Measurements from ENCODE around the gene PRSS2.

The PRSS2 gene

DNA sequence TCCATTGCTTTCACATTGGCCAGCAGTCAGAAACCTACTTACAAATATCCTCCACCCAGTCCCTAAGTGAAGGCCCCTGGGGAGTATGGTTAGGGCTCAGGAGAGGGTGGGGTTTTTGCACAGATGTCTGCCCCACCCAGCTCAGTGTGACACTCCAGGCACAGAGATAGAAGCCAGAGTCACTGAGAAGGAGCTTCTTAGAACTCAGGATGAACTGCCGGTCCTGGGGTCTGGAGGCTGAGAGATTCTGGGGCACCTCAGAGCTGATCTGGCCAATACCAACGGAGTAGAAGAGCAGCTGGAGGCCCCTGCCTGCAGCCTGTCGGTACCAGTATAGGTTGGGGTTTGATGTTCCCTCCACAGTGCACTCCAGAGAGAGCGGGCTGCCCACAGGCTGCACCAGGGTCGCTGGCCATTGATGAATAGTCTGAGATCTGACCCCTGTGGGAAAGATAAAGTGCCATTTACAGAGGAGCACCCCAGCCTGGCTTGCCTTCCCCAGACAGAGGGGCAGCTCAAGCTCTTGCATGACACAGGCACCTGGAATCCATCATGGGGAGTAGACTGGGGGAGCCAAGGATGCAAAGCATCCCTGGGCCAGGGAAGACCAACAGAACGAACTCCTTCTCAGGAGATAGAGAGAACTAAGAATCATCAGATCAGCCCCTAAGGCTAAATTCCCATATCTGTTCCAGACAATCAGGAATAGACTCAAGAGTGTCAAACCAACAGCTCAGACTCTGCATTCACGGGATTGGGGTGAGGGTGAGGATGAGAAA, 41.9 kb downstream of the PRSS2 start:
- TF ChIP-seq FOXP2 (optimal IDR thresholded peaks at IDR 0.05; ENCODE audit: borderline replicate concordance, extremely low read depth, extremely low read length, insufficient read depth) (no peak), TAF1 (IDR thresholded peaks at IDR 0.05; ENCODE audit: borderline replicate concordance, insufficient read depth, low read length) (no peak), POLR2AphosphoS5 (IDR thresholded peaks at IDR 0.05; ENCODE audit: low read depth, low read length) (no peak), SIN3A (IDR thresholded peaks at IDR 0.05; ENCODE audit: borderline replicate concordance, insufficient read depth, low read length) (no peak)
- TF ChIP-seq, protein P1, sequence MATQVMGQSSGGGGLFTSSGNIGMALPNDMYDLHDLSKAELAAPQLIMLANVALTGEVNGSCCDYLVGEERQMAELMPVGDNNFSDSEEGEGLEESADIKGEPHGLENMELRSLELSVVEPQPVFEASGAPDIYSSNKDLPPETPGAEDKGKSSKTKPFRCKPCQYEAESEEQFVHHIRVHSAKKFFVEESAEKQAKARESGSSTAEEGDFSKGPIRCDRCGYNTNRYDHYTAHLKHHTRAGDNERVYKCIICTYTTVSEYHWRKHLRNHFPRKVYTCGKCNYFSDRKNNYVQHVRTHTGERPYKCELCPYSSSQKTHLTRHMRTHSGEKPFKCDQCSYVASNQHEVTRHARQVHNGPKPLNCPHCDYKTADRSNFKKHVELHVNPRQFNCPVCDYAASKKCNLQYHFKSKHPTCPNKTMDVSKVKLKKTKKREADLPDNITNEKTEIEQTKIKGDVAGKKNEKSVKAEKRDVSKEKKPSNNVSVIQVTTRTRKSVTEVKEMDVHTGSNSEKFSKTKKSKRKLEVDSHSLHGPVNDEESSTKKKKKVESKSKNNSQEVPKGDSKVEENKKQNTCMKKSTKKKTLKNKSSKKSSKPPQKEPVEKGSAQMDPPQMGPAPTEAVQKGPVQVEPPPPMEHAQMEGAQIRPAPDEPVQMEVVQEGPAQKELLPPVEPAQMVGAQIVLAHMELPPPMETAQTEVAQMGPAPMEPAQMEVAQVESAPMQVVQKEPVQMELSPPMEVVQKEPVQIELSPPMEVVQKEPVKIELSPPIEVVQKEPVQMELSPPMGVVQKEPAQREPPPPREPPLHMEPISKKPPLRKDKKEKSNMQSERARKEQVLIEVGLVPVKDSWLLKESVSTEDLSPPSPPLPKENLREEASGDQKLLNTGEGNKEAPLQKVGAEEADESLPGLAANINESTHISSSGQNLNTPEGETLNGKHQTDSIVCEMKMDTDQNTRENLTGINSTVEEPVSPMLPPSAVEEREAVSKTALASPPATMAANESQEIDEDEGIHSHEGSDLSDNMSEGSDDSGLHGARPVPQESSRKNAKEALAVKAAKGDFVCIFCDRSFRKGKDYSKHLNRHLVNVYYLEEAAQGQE (IDR thresholded peaks at IDR 0.05; ENCODE audit: insufficient read depth in 1 of 2, low read depth in 2 of 2, low read length in 2 of 2): no peak

DNA sequence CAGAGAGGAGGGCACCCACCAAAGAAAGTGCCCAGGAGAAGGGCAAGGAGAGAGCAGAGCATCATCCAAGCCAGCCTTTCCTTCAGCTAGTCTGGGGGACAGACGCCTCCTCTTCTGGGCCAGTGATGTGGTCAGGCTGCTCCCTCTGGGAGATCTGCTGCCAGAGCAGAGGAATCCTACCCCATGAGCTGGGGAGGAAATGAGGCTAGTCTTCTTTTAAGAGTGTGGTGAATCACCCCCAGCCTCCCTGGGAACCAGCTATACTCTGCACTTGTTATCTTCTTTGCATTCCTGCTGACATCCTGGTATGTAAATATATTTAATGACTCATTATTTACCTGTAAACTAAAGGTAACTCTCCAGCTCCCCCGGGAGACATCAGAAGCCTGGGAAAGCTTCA, 42.5 kb downstream of the PRSS2 start:
- no peak for TF ChIP-seq POLR2AphosphoS5 (IDR thresholded peaks at IDR 0.05; ENCODE audit: low read depth, low read length)
- no peak for TF ChIP-seq SIN3A (IDR thresholded peaks at IDR 0.05; ENCODE audit: borderline replicate concordance, insufficient read depth, low read length)
- TF ChIP-seq, protein P1 (IDR thresholded peaks at IDR 0.05; ENCODE audit: insufficient read depth in 1 of 2, low read depth in 2 of 2, low read length in 2 of 2): no peak
- TF ChIP-seq TAF1 (IDR thresholded peaks at IDR 0.05; ENCODE audit: borderline replicate concordance, insufficient read depth, low read length): no peak
- no peak for TF ChIP-seq FOXP2 (optimal IDR thresholded peaks at IDR 0.05; ENCODE audit: borderline replicate concordance, extremely low read depth, extremely low read length, insufficient read depth)

DNA sequence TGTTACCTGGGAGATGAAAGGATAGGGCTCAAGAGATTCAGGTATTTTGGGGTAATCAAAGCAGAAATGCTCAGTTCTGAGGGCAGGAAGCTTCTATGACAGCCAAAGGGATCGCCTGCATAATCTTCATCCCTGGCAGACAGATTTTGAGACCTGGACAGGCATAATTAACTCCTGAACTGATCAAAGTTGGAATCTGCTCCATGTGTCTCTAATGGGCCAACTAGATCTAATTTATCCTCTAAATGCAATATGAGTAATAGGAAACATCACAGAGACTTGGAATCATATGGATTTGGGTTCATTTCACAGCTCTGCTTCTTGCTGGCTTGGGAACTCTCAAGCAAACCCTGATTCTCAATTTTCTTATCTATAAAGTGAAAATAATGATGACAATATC, 42.9 kb downstream of the PRSS2 start:
- TF ChIP-seq TAF1 (IDR thresholded peaks at IDR 0.05; ENCODE audit: borderline replicate concordance, insufficient read depth, low read length) (no peak), POLR2AphosphoS5 (IDR thresholded peaks at IDR 0.05; ENCODE audit: low read depth, low read length) (no peak), SIN3A (IDR thresholded peaks at IDR 0.05; ENCODE audit: borderline replicate concordance, insufficient read depth, low read length) (no peak), FOXP2 (optimal IDR thresholded peaks at IDR 0.05; ENCODE audit: borderline replicate concordance, extremely low read depth, extremely low read length, insufficient read depth) (no peak)
- TF ChIP-seq, protein P1 (IDR thresholded peaks at IDR 0.05; ENCODE audit: insufficient read depth in 1 of 2, low read depth in 2 of 2, low read length in 2 of 2): no peak

DNA sequence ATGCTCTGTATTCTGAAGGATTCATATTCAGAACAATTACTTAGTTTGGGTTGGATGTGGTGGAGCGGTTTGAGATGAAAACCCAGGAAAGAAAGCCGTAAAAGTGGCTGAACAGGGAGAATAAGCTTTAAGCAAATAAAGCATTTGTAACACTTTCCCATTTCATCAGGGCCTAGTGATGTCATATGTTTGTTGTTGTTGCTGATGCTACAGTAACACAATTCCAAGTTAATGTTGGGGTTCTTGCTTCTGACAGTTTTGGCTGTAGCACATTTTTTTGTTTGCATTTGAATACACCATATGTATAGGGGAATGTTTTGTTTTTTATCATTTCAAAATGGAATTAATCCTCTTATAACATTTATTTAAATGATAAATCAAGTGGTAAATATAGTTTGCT, 43.7 kb downstream of the PRSS2 start:
- TF ChIP-seq, protein P1 (IDR thresholded peaks at IDR 0.05; ENCODE audit: insufficient read depth in 1 of 2, low read depth in 2 of 2, low read length in 2 of 2): no peak
- no peak for TF ChIP-seq SIN3A (IDR thresholded peaks at IDR 0.05; ENCODE audit: borderline replicate concordance, insufficient read depth, low read length)

DNA sequence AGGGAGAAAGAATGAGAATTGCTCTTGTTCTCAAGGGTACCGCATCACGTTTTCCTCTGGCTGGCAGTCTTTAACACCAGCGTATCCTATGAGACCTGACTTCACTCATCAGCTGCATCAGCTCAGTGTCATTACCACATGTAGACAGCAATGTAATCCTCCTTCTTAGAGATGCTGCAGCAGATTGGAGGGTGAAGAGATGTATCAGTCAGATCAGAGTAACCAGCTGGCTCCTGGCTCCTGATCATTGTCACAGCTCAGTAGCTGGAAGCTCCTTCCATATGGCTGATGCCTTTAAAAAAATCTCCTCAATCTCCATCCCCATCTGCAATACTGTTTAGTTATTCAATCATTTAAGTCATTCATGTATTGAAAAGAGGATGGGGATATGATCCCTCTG, 44.4 kb downstream of the PRSS2 start:
- TF ChIP-seq, protein P1 (IDR thresholded peaks at IDR 0.05; ENCODE audit: insufficient read depth in 1 of 2, low read depth in 2 of 2, low read length in 2 of 2): no peak
- TF ChIP-seq TAF1 (IDR thresholded peaks at IDR 0.05; ENCODE audit: borderline replicate concordance, insufficient read depth, low read length) (no peak), FOXP2 (optimal IDR thresholded peaks at IDR 0.05; ENCODE audit: borderline replicate concordance, extremely low read depth, extremely low read length, insufficient read depth) (no peak), SIN3A (IDR thresholded peaks at IDR 0.05; ENCODE audit: borderline replicate concordance, insufficient read depth, low read length) (no peak), POLR2AphosphoS5 (IDR thresholded peaks at IDR 0.05; ENCODE audit: low read depth, low read length) (no peak)
